ENCODE results near the gene PDXDC1.
A peak's percentile ranks its signal among the peaks of the same experiment; 100 is the strongest.
"Not testable (repeated sequence)": the region's sequence is repeated elsewhere in the genome, so short reads cannot be mapped to it uniquely, and the experiment has no call there.

PDXDC1 gene

DNA sequence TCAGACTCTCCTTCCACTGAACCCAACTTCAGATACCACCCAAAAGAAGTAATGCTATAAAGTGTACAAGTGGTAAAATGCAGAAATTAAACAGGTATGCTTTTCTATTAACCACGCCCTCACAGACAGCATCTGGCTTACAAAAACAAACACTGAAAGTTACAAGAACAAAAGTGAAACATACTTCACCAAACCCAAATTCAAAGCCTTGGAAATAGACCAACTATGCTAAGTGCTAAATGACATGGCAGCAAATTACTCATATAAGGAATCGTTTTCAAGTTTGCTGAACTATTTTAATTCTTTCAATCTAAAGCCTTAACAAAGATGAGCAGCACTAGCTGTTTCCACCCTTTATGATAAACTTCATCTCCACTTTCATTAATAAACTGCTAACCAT lies 101.3 kb downstream of the PDXDC1 start:
- not testable (repeated sequence) for DNase-seq

- not testable (repeated sequence) for DNase-seq
Measured at GRCh38 chr16:15080883-15081282, 106.1 kb downstream of the PDXDC1 start.

DNA sequence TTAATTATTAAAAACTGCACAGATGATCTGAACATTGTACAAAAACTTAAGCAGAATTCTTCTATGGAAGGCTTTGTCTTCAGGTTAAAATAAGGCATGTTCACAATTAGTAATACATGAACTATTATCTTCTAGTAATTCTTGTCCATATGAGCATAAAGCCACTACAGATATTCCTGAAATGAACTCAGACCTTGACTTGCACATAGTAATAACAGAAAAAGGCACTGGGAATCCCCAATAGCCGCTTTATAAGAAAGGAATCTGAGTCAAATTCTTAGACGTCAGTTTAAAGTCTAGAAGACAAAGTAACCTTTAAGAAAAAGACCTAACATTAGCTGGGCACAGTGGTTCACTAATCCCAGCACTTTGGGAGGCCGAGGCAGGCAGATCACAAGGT lies 108.0 kb downstream of the PDXDC1 start:
- not testable (repeated sequence) for DNase-seq

GRCh38 chr16:15090663-15091269 lies 115.9 kb downstream of the PDXDC1 start:
- not testable (repeated sequence) for DNase-seq

GRCh38 chr16:15093571-15093954 lies 118.7 kb downstream of the PDXDC1 start:
- not testable (repeated sequence) for DNase-seq

DNA sequence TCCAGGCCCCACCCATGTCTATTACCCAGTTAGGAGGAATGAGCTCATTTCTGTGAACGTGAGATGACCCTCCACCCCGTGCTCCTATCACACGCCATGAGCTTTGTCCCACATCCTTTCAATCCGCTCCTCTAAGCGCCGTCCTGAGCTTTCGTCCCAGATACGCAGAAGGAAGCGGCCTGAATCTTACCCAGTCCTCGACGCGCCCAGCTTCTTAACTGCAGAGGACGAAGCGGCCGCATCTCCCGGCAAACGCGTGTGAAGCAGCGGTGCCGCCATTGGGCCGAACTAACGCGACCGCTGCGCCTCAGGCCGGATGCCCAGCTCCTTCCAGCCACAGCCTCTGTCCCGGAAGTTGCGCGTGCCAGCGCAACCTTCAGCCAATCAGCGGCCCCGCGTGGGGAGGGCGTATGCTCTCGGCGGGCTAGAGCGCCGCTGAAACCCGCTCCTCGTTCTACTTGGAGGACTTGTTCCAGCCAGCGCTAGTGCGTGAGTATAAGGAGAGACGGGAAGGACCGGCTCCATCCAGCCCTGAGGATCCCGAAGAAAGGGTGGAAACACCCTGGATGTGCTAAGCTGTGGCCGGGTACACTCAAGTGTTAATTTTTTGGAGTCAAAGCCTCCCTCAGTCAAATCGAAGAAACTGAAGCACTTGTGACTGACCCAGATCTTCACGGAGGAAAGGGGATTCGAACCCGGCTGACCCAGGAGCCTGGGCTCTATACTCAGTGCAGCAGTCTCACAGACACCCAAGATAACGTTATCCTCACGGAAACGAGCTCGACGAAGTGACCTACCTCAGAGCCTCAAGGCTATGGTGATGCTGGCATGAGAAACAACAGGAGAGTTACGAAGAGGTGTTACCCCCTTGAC lies 119.4 kb downstream of the PDXDC1 start, which contains the start of gene RRN3:
RRN3 (minus strand) TSS at position 318 of the 873 bp plus-strand sequence; CDS start at position 279, 39 bp downstream.
- DNase-seq, result peak; percentile 88

GRCh38 chr16:15096583-15096972 lies 121.8 kb downstream of the PDXDC1 start:
- DNase-seq, result not testable (repeated sequence)

- DNase-seq, result not testable (repeated sequence)
Measured at GRCh38 chr16:15099366-15099909, 124.6 kb downstream of the PDXDC1 start.

DNA sequence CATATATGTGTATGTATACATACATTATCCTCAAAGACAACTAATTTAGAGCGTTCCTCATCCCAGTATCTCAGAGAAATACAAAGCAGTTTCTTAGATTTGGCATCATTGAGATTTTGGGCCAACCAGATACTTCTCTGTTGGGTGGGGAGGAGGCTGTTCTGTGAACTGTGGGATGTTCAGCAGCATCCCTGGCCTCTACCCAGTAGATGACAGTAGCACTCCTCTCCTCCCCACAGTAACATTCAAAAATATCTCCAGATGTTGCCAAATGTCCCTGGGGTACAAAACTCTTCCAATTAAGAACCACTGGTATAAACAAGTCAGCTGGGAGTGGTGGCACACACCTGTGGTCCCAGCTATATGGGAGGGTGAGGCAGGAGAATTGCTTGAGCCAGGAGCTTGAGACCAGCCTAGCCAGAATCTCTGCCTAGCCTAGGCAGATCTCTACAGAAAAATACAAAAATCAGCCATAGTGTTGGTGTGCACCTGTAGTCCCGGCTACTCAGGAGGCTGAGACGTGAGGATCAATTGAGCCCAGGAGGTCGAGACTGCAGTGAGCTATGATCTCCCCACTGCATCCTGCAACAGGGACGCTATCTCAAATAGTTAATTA lies 125.7 kb downstream of the PDXDC1 start:
- not testable (repeated sequence) for DNase-seq

DNA sequence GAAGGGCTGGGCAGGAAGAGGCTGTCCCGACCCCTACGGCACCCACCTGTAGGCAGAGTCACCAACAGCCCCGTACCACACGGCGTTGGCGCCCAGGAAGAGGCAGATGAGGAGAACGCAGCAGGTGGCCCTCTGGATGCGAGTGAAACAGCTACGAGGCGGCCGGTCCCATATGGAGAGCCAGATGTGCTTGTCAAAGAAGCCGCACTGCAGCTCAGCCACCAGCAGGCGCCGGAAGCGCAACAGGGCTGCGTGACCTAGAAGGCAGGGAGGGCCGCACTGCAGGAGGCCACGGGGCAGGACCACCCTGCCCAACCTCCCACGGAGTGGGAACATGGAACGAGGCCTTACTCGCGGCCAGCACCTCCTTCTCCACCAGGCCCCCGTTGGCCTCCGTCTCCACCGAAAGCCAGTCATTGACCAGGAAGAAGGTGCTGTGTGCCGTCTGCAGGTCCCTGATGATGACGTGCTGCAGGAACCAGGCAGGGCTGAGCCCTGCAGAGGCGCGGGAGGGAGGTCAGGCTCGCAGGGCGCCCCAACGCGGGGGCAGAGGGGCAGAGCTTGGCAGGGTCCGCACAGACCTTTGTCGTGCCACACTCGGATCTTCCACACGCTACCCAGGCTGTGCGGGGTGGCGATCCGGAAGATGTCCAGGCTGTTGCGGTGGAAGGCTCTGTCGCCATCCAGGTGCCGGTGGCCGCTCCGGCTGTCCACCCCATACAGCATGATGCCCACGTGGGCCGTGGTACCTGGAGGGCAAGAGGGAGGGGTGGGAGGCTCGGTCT lies 153.0 kb downstream of the PDXDC1 start:
- not testable (repeated sequence) for DNase-seq

- DNase-seq, result not testable (repeated sequence)
Measured at GRCh38 chr16:15130256-15130932, 155.6 kb downstream of the PDXDC1 start.

GRCh38 chr16:15130943-15131700 lies 156.3 kb downstream of the PDXDC1 start:
- DNase-seq, result not testable (repeated sequence)

GRCh38 chr16:15132719-15133428 lies 158.0 kb downstream of the PDXDC1 start:
- not testable (repeated sequence) for DNase-seq

GRCh38 chr16:15133554-15133953 lies 158.7 kb downstream of the PDXDC1 start:
- DNase-seq, result not testable (repeated sequence)

DNA sequence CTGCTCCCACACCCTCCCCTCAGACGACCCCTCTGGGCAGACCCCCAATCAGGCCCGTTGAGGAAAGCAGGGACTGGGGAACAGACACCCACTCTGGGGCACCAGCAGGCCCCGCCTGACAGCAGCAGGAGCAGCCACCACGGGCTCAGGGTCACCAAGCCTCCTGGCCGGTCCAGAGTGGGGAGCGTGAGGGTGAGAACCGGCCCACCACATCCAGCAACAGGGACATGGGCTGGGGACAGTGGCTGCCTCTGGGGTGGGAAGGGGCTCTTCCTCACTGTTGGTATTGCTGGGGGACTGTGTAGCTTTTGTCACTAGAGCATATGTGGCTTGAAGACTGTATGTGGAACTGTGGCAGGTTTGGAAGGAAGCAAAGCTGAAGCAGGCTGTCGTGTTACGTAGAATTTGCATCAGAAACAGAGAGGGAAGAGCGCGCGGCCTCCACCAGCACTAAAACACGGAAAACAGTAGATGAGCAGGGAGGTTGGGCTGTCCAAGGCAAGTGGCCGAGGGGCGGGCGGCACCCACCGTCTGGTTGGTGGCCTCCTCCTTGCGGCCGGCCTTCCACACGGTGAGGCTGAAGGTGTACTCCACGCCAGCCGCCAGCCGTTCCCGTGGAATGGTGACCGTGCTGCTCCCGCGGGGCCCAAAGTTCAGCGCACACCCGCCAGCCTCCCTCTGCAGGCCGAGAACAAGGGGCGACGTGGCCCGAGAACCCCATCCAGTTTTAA lies 160.1 kb downstream of the PDXDC1 start:
- not testable (repeated sequence) for DNase-seq

DNA sequence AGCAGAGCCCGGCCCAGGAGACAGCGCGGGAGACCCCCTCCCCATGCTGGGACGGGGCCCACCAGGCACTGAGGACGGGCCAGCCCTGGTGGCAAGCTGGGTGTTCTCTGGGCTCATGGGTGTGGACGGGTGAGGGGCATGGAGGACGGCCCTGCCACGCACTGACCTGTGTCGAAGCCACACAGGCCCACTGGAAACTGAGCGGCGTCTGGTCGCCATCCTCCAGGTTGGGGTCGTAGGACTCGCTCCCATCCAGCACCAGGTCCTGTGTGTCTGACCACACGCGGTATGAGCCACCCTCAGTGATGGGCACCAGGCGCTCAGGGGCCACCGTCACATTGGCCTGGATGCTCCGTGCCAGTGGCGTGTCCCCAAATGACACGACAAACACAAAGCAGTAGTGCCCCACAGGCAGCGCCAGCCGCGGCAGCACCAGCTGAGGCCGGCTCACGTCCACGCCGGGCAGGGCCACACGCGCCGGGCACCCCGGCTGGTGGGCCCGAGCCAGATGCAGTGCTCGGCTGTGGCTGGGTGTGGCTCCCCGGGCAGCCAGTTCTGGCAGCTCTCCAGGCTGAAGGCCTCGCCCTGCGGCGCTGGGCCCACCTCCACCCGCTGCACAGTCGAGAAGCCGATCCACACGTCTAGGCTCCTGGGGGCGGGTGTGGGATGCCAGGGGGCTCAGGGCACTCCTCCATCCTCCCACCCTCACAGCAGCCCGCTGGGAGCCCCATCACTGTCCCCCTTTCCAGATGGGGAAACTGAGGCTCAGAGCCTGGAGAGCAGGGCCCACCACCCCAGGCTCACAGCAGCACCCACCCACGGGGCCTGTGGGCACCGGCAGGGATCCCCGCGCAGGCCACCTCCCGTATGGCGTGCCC lies 160.9 kb downstream of the PDXDC1 start:
- not testable (repeated sequence) for DNase-seq

DNA sequence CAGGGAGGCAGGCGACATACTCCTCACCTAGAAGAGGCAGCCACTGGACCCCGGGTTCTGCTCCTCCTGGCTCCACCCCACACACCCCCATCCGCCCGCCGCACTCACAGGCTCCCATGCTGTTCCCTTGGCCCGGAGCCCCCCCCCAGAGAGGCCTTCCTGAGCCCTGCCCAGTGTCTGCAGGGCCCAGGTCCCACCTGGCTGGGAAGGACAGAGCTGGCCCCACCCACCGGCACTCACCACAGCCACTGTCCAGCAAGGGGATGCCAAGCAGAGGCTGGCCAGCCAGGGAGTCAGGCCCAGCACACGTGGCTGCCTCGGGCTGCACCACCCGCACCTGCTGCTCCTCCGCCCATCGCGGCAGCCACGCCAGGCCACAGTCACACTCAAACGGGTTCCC lies 162.7 kb downstream of the PDXDC1 start:
- DNase-seq, result not testable (repeated sequence)

Data from CD4-positive, alpha-beta T cell treated with Interleukin-12 subunit alpha and Interleukin-12 subunit beta, for 1 hour (primary cell).